C4-2B (cell line): ENCODE results near the gene PGM2.

Source experiments
- ZFX ChIP-seq: fragments of 450-650 bp; IDR thresholded peaks from 2 replicates; pipeline ENCODE4 v1.6.1; 2017
- TF ChIP-seq, protein P1 (sequence below): fragments of 450-650 bp; conservative IDR thresholded peaks from 2 replicates; pipeline ENCODE4 v1.5.1; 2017; ENCODE audit warnings: mild to moderate bottlenecking

DNA sequence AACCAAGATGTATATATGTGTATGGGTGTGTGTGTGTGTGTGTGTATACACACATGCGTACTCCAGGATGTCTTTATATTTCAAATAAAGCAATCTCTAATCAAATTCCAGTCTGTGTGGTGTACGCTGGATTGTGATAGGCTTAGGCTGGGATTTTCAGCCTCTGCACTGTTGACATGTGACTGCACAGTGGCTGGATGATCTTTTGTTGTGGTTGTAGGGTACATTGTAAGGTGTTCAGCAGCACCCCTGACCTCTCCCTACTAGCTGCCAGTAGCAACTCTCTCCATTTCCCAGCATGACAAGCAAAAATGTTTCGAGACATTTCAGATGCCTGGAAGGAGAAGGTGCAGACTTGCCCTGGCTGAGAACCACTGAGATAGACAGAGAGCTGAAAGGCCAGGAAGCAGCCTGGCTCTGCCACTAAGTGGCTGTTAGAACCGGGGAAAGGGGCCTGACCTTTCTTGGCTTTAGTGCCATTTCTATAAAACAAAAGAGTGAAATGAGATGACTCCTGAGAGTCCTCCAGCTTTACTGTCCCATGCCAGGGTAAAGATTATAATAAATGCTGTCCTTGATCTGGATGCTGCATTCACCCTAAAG lies 10.5 kb downstream of the PGM2 start:
- TF ChIP-seq, protein P1, sequence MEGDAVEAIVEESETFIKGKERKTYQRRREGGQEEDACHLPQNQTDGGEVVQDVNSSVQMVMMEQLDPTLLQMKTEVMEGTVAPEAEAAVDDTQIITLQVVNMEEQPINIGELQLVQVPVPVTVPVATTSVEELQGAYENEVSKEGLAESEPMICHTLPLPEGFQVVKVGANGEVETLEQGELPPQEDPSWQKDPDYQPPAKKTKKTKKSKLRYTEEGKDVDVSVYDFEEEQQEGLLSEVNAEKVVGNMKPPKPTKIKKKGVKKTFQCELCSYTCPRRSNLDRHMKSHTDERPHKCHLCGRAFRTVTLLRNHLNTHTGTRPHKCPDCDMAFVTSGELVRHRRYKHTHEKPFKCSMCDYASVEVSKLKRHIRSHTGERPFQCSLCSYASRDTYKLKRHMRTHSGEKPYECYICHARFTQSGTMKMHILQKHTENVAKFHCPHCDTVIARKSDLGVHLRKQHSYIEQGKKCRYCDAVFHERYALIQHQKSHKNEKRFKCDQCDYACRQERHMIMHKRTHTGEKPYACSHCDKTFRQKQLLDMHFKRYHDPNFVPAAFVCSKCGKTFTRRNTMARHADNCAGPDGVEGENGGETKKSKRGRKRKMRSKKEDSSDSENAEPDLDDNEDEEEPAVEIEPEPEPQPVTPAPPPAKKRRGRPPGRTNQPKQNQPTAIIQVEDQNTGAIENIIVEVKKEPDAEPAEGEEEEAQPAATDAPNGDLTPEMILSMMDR = no peak
- TF ChIP-seq ZFX = no peak
